LNCAP (cell line): ENCODE data around the gene RGS3.

Experiments
- TF ChIP-seq, protein P1 (sequence below): fragments of 450-650 bp; IDR thresholded peaks from 2 replicates; pipeline ENCODE4 v1.5.1; 2017; ENCODE audit warnings: mild to moderate bottlenecking

RGS3 gene

GRCh38 chr9:113535756-113536155, 72.2 kb downstream of the RGS3 start:
- TF ChIP-seq, protein P1, sequence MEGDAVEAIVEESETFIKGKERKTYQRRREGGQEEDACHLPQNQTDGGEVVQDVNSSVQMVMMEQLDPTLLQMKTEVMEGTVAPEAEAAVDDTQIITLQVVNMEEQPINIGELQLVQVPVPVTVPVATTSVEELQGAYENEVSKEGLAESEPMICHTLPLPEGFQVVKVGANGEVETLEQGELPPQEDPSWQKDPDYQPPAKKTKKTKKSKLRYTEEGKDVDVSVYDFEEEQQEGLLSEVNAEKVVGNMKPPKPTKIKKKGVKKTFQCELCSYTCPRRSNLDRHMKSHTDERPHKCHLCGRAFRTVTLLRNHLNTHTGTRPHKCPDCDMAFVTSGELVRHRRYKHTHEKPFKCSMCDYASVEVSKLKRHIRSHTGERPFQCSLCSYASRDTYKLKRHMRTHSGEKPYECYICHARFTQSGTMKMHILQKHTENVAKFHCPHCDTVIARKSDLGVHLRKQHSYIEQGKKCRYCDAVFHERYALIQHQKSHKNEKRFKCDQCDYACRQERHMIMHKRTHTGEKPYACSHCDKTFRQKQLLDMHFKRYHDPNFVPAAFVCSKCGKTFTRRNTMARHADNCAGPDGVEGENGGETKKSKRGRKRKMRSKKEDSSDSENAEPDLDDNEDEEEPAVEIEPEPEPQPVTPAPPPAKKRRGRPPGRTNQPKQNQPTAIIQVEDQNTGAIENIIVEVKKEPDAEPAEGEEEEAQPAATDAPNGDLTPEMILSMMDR: no peak

- TF ChIP-seq, protein P1: no peak
Observed at GRCh38 chr9:113536166-113536482, 72.6 kb downstream of the RGS3 start.

- TF ChIP-seq, protein P1: no peak
Observed at GRCh38 chr9:113536483-113537228, 73.1 kb downstream of the RGS3 start.

DNA sequence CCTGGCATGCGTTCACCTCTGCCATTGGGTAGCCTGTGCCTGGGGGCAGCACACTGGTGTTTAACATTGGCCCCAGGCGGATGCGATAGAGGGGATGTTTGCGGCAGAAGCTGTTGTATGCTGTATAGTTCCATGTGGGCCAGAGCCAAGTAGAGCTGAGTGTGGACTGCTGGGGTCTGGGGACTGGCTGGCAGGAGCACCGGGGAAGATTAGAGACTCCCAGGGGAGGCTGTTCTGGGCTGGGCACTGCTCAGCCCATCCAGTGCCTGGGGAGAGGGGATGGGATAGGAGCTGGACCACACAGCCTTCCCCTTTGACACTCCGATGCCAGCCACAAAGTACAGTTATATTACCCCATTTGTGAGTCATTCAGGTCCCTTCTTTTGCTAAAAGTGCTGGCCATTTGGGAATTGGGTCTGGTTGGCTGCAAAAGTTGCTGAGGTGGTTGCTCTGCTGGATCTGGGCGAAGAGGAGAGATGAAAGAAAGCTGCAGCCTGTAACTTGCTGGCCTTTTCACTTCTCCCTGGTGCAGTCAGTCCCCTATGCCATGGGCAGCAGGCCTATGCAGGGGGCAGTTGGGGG, 73.8 kb downstream of the RGS3 start:
- TF ChIP-seq, protein P1: no peak

- TF ChIP-seq, protein P1: no peak
Observed at GRCh38 chr9:113538131-113538530, 74.6 kb downstream of the RGS3 start.

DNA sequence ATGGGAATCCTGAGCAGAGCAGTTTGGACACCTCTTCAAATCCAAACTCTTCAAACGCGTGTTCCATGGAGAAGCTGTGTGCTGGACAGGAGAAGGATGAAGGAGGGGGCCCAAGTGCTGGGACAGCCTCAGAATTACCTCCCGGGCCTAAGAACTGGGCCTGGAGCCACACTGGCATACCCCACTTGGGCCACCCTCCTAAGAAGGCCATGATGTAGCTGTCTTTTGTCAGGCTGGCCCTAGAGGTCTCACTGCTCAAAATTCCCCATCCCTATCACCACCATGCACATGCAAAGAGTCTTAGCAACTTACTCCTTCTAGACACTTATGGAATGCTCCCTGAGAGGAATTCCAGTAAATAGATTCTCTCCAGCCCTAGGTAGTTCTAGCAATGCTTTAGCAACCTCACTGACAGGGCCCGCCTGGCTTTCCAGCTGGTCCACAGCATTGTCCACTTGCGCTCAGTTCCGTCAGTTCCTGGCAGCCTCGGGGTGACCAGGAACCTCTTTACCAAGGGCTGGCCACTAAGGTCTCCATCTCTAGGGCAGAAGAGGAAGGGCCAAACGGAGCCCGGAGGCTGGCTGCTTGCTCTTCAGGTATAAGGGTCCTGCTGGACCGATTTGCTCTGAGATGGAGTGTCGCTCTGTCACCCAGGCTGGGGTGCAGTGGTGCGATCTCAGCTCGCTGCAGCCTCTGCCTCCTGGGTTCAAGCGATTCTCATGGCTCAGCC, 75.3 kb downstream of the RGS3 start:
- TF ChIP-seq, protein P1: no peak

- TF ChIP-seq, protein P1: no peak
Observed at GRCh38 chr9:113540466-113540865, 76.9 kb downstream of the RGS3 start.
